UCSD-AML1 (cell line): ENCODE results near the gene LSP1.

ENCODE experiments used
- DNase-seq: peaks from one replicate; lab custom pipeline; 2025; ENCODE audit not compliant: unreplicated experiment; lab: John Stamatoyannopoulos, UW

Gene LSP1

GRCh38 chr11:1888347-1888753 lies 35.5 kb downstream of the LSP1 start:
- no peak for DNase-seq

- DNase-seq, result no peak
These were observed 35.9 kb downstream of the LSP1 start for GRCh38 chr11:1888811-1889210.

- peak; percentile 92 for DNase-seq
These were observed 36.5 kb downstream of the LSP1 start for GRCh38 chr11:1889224-1889930.

GRCh38 chr11:1889941-1890855 lies 37.3 kb downstream of the LSP1 start:
- peak; percentile 71 for DNase-seq

- peak; percentile 69 for DNase-seq
These were observed 38.3 kb downstream of the LSP1 start for GRCh38 chr11:1890856-1891830.

- no peak for DNase-seq
These were observed 38.9 kb downstream of the LSP1 start, which contains the start of gene PRR33 for GRCh38 chr11:1891831-1892115. Gene PRR33, minus strand, starts transcription at chr11:1891895. Its CDS starts 1,311 bp downstream, at chr11:1890584.

GRCh38 chr11:1892116-1892515 lies 39.2 kb downstream of the LSP1 start:
- DNase-seq, result no peak

- no peak for DNase-seq
These were observed 39.7 kb downstream of the LSP1 start for GRCh38 chr11:1892558-1892957.

- DNase-seq, result no peak
These were observed 40.9 kb downstream of the LSP1 start for GRCh38 chr11:1893581-1894359.

- no peak for DNase-seq
These were observed 41.9 kb downstream of the LSP1 start for GRCh38 chr11:1894759-1895158.

- no peak for DNase-seq
These were observed 43.6 kb downstream of the LSP1 start for GRCh38 chr11:1896468-1896867.

- DNase-seq, result peak; percentile 82
These were observed 44.0 kb downstream of the LSP1 start for GRCh38 chr11:1896923-1897322.

- DNase-seq, result no peak
These were observed 46.2 kb downstream of the LSP1 start for GRCh38 chr11:1899090-1899489.

- no peak for DNase-seq
These were observed 46.8 kb downstream of the LSP1 start for GRCh38 chr11:1899686-1900085.

GRCh38 chr11:1906181-1906580 lies 53.3 kb downstream of the LSP1 start:
- DNase-seq, result no peak

GRCh38 chr11:1906611-1907423 lies 53.9 kb downstream of the LSP1 start:
- no peak for DNase-seq

GRCh38 chr11:1908618-1909017 lies 55.7 kb downstream of the LSP1 start:
- DNase-seq, result no peak

GRCh38 chr11:1909524-1909923 lies 56.6 kb downstream of the LSP1 start:
- no peak for DNase-seq

- DNase-seq, result no peak
These were observed 59.5 kb downstream of the LSP1 start for GRCh38 chr11:1912289-1912878.
